Renal cortical epithelial cell (primary cell): ENCODE data around the gene PABPN1. TPM values are rescaled to one million over a fixed set of nuclear protein-coding genes. Genes with fewer than 3 reads are reported as not detected.
"Not testable (repeated sequence)": the region's sequence is repeated elsewhere in the genome, so short reads cannot be mapped to it uniquely, and the experiment has no call there.

ENCODE experiments used
- DNase-seq: peaks from one replicate; pipeline ENCODE4 v3.0.0-alpha.2; 2011; ENCODE audit warnings: low read depth
- total RNA-seq: library from RNA; depleted of rRNA; stranded (reverse); fragments of >200 nt; gene quantifications from 2 replicates; pipeline ENCODE4 v1.2.3, GENCODE V29; 2014

The PABPN1 gene
- 60.8 and 80.0 TPM in 2 replicates for total RNA-seq

- DNase-seq = peak; percentile 99
Measured at GRCh38 chr14:23320584-23321571, at the start of gene PABPN1. Gene PABPN1 (plus strand): TSS chr14:23321457. CDS start chr14:23321470, 13 bp downstream.

- DNase-seq = no peak
Measured at GRCh38 chr14:23275412-23275811, 45.8 kb upstream of the PABPN1 start.

GRCh38 chr14:23277189-23277588 lies 44.1 kb upstream of the PABPN1 start:
- DNase-seq = no peak

- not testable (repeated sequence) for DNase-seq
Measured at GRCh38 chr14:23277928-23278327, 43.3 kb upstream of the PABPN1 start.

GRCh38 chr14:23281247-23281646 lies 40.0 kb upstream of the PABPN1 start:
- no peak for DNase-seq

GRCh38 chr14:23284654-23285529 lies 36.4 kb upstream of the PABPN1 start:
- no peak for DNase-seq

GRCh38 chr14:23285530-23286019 lies 35.7 kb upstream of the PABPN1 start:
- no peak for DNase-seq

GRCh38 chr14:23286020-23286901 lies 35.0 kb upstream of the PABPN1 start, which contains the start of gene HOMEZ:
Gene HOMEZ (minus strand): TSS chr14:23286132. CDS start chr14:23285952, 180 bp downstream.
- peak; percentile 94 for DNase-seq

GRCh38 chr14:23286902-23287479 lies 34.3 kb upstream of the PABPN1 start:
- DNase-seq = no peak

- DNase-seq = peak; percentile 24
Measured at GRCh38 chr14:23294734-23295561, 26.3 kb upstream of the PABPN1 start.

- DNase-seq = no peak
Measured at GRCh38 chr14:23296012-23296777, 25.1 kb upstream of the PABPN1 start.

GRCh38 chr14:23297096-23297495 lies 24.2 kb upstream of the PABPN1 start:
- DNase-seq = no peak

- no peak for DNase-seq
Measured at GRCh38 chr14:23297611-23298277, 23.5 kb upstream of the PABPN1 start.

- DNase-seq = peak; percentile 82
Measured at GRCh38 chr14:23299211-23299957, 21.9 kb upstream of the PABPN1 start.

GRCh38 chr14:23299986-23300686 lies 21.1 kb upstream of the PABPN1 start:
- DNase-seq = no peak

- DNase-seq = no peak
Measured at GRCh38 chr14:23300687-23301223, 20.5 kb upstream of the PABPN1 start.
